H9 (cell line): ENCODE measurements around the gene AKAP11. TPM values are rescaled to one million over a fixed set of nuclear protein-coding genes. Genes with fewer than 3 reads are reported as not detected.

Source experiments
- DNase-seq: peaks from one replicate; pipeline ENCODE4 v3.0.0-alpha.2; 2017
- H2AFZ ChIP-seq: one replicate; pipeline ENCODE4 v1.6.1; 2013; ENCODE audit warnings: mild to moderate bottlenecking, low read length, control low read depth, moderate library complexity
- H2AK5ac ChIP-seq: 2 replicates; pipeline ENCODE4 v1.6.1; 2013; ENCODE audit warnings: low read length, control low read depth, mixed read lengths; ENCODE audit not compliant: insufficient read length
- H2BK120ac ChIP-seq: one replicate; pipeline ENCODE4 v1.6.1; 2013; ENCODE audit warnings: low read depth, mild to moderate bottlenecking, low read length, control low read depth, inconsistent platforms; ENCODE audit not compliant: poor library complexity, severe bottlenecking
- H2BK12ac ChIP-seq: 2 replicates; pipeline ENCODE4 v1.6.1; 2013; ENCODE audit warnings: low read length, control low read depth, mixed read lengths, low read depth; ENCODE audit not compliant: insufficient read length
- H2BK15ac ChIP-seq: 2 replicates; pipeline ENCODE4 v1.6.1; 2013; ENCODE audit warnings: low read depth, low read length, control low read depth
- H2BK20ac ChIP-seq: one replicate; pipeline ENCODE4 v1.6.1; 2013; ENCODE audit warnings: low read depth, mild to moderate bottlenecking, low read length, control low read depth, inconsistent platforms; ENCODE audit not compliant: poor library complexity, severe bottlenecking
- H2BK5ac ChIP-seq: 2 replicates; pipeline ENCODE4 v1.6.1; 2013; ENCODE audit warnings: low read length, control low read depth, mixed read lengths; ENCODE audit not compliant: insufficient read length
- H3K14ac ChIP-seq: 2 replicates; pipeline ENCODE4 v1.6.1; 2013; ENCODE audit warnings: low read length, control low read depth; ENCODE audit not compliant: insufficient read depth
- H3K18ac ChIP-seq: 2 replicates; pipeline ENCODE4 v1.6.1; 2013; ENCODE audit warnings: low read depth, mild to moderate bottlenecking, mixed read lengths, low read length, control low read depth; ENCODE audit not compliant: insufficient read length
- H3K23ac ChIP-seq: 2 replicates; pipeline ENCODE4 v1.6.1; 2013; ENCODE audit warnings: low read length, control low read depth, mixed read lengths, low read depth; ENCODE audit not compliant: insufficient read length
- H3K23me2 ChIP-seq: 2 replicates; pipeline ENCODE4 v1.6.1; 2013; ENCODE audit warnings: low read depth, mild to moderate bottlenecking, mixed read lengths, low read length, control low read depth; ENCODE audit not compliant: insufficient read length, poor library complexity, severe bottlenecking
- H3K27ac ChIP-seq: 2 replicates; pipeline ENCODE4 v1.5.1; 2013; ENCODE audit warnings: low read length, control low read depth, mixed read lengths, low read depth; ENCODE audit not compliant: insufficient read length
- H3K27me3 ChIP-seq: 2 replicates; pipeline ENCODE4 v1.6.1; 2013; ENCODE audit warnings: low read length, control low read depth, inconsistent platforms; ENCODE audit not compliant: insufficient read depth
- H3K4ac ChIP-seq: 2 replicates; pipeline ENCODE4 v1.6.1; 2013; ENCODE audit warnings: low read depth, mild to moderate bottlenecking, control low read depth, inconsistent platforms, low read length, moderate library complexity
- H3K4me1 ChIP-seq: 2 replicates; pipeline ENCODE4 v1.6.1; 2013; ENCODE audit warnings: low read length, control low read depth, inconsistent platforms; ENCODE audit not compliant: insufficient read depth
- H3K4me2 ChIP-seq: 2 replicates; pipeline ENCODE4 v1.6.1; 2013; ENCODE audit warnings: low read length, control low read depth, mixed read lengths; ENCODE audit not compliant: insufficient read length, insufficient read depth
- H3K56ac ChIP-seq: 2 replicates; pipeline ENCODE4 v1.6.1; 2013; ENCODE audit warnings: low read depth, mild to moderate bottlenecking, mixed read lengths, low read length, control low read depth; ENCODE audit not compliant: insufficient read length
- H3K79me1 ChIP-seq: 2 replicates; pipeline ENCODE4 v1.6.1; 2013; ENCODE audit warnings: low read depth, mild to moderate bottlenecking, moderate library complexity, low read length, control low read depth, inconsistent platforms; ENCODE audit not compliant: insufficient read depth, poor library complexity, severe bottlenecking
- H3K79me2 ChIP-seq: 2 replicates; pipeline ENCODE4 v1.6.1; 2013; ENCODE audit warnings: low read length, control low read depth, inconsistent platforms; ENCODE audit not compliant: insufficient read depth
- H3K9ac ChIP-seq: 2 replicates; pipeline ENCODE4 v1.6.1; 2013; ENCODE audit warnings: low read length, control low read depth, mixed read lengths; ENCODE audit not compliant: insufficient read length; ENCODE audit errors: extremely low read depth
- H3K9me3 ChIP-seq: one replicate; pipeline ENCODE4 v1.6.1; 2013; ENCODE audit warnings: low read depth, low read length, inconsistent platforms; ENCODE audit not compliant: control insufficient read depth
- H3T11ph ChIP-seq: one replicate; pipeline ENCODE4 v1.6.1; 2013; ENCODE audit warnings: mild to moderate bottlenecking, low read length, control low read depth, inconsistent platforms
- H4K20me1 ChIP-seq: one replicate; pipeline ENCODE4 v1.6.1; 2013; ENCODE audit not compliant: control insufficient read depth, insufficient read length, insufficient read depth
- H4K5ac ChIP-seq: 2 replicates; pipeline ENCODE4 v1.6.1; 2013; ENCODE audit warnings: low read depth, mild to moderate bottlenecking, mixed read lengths, low read length, control low read depth; ENCODE audit not compliant: insufficient read length
- H4K8ac ChIP-seq: replicated peaks from 2 replicates; pipeline ENCODE4 v1.6.1; 2013; ENCODE audit warnings: low read length, control low read depth, mixed read lengths, low read depth; ENCODE audit not compliant: insufficient read length
- H4K91ac ChIP-seq: 2 replicates; pipeline ENCODE4 v1.6.1; 2013; ENCODE audit warnings: low read depth, mild to moderate bottlenecking, moderate library complexity, mixed read lengths, low read length, control low read depth; ENCODE audit not compliant: insufficient read length
- H3K27ac Mint-ChIP-seq, 3 experiments: 2 replicates in 2 of 3; 3 replicates in 1 of 3; pipeline ENCODE4 v1.8.0; 2020 to 2021; ENCODE audit warnings: mixed read lengths in 3 of 3, mild to moderate bottlenecking in 1 of 3, moderate library complexity in 1 of 3
- H3K27me3 Mint-ChIP-seq: 2 replicates; pipeline ENCODE4 v1.8.0; 2021; ENCODE audit warnings: low read depth, mild to moderate bottlenecking, moderate library complexity, mixed read lengths
- H3K36me3 Mint-ChIP-seq, 3 experiments: 2 replicates in 2 of 3; 3 replicates in 1 of 3; pipeline ENCODE4 v1.8.0; 2020 to 2021; ENCODE audit warnings: low read depth in 3 of 3, mixed read lengths in 3 of 3; ENCODE audit not compliant: insufficient read depth in 1 of 3
- H3K4me1 Mint-ChIP-seq, 2 experiments: 2 replicates each; pipeline ENCODE4 v1.8.0; 2020; ENCODE audit warnings: mixed read lengths in 2 of 2
- H3K4me3 Mint-ChIP-seq, 2 experiments: 2 replicates in 1 of 2; 3 replicates in 1 of 2; pipeline ENCODE4 v1.8.0; 2020 to 2021; ENCODE audit warnings: mild to moderate bottlenecking in 2 of 2, mixed read lengths in 2 of 2, moderate library complexity in 1 of 2
- H3K9me3 Mint-ChIP-seq, 2 experiments: 2 replicates in 1 of 2; 3 replicates in 1 of 2; pipeline ENCODE4 v1.8.0; 2020; ENCODE audit warnings: mild to moderate bottlenecking in 2 of 2, mixed read lengths in 2 of 2, moderate library complexity in 1 of 2
- CTCF ChIP-seq: fragments of 200-600 bp; sonication (generic); conservative IDR thresholded peaks from 3 replicates; pipeline ENCODE4 v1.8.0; 2021; ENCODE audit warnings: antibody characterized with exemption, mild to moderate bottlenecking
- total RNA-seq: library from RNA; stranded (reverse); gene quantifications from 2 replicates; pipeline ENCODE4 v1.2.1, GENCODE V29; 2021

AKAP11 gene
- total RNA-seq, 1 experiment from 2014 or later, result 20.5 TPM

DNA sequence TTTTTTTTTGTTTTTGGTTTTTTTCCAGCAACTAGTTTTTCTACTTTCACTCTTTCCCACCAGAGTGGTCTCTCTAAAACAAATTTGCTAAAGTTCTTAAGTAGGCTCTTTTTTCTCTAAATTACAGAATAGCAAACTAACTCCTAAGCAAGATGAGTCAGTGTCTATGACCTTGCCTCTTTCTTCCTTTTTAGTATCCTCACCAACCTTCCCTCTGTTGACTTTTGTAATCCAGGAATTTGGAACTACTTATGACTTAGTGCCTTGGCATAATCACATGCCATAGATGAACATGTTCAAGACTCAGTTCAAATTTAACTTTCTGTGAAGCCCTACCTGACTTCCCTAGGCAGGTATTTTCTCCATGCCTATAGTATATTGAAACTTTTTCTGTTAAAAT is 32.3 kb upstream of the AKAP11 start:
- Histone ChIP-seq H3K27ac (no peak overlapping the region), H4K8ac (no peak overlapping the region), H2BK20ac (no peak overlapping the region), H3K14ac (no peak overlapping the region), H2BK12ac (no peak overlapping the region), H3K18ac (no peak overlapping the region), H4K20me1 (no peaks in the 10 kb centered on the region), H3T11ph (no peak overlapping the region), H3K27me3 (no peaks in the 10 kb centered on the region), H3K23me2 (no peaks in the 10 kb centered on the region), H2BK5ac (no peak overlapping the region), H3K4ac (no peak overlapping the region), H3K4me1 (no peaks in the 10 kb centered on the region), H3K79me1 (no peaks in the 10 kb centered on the region), H2AFZ (no peak overlapping the region), H3K79me2 (no peaks in the 10 kb centered on the region), H3K23ac (no peak overlapping the region), H4K5ac (no peak overlapping the region), H3K9me3 (no peaks in the 10 kb centered on the region), H2BK120ac (no peak overlapping the region), H3K4me2 (no peak overlapping the region), H3K9ac (no peak overlapping the region), H4K91ac (no peak overlapping the region), H2AK5ac (no peak overlapping the region), H3K56ac (no peak overlapping the region), H2BK15ac (no peak overlapping the region)
- Mint-ChIP-seq H3K27ac (no peak overlapping the region), H3K27me3 (no peaks in the 10 kb centered on the region), H3K36me3 (no peaks in the 10 kb centered on the region), H3K4me3 (no peak overlapping the region), H3K4me1 (no peaks in the 10 kb centered on the region), H3K9me3 (no peaks in the 10 kb centered on the region)
- DNase-seq, result no peak
- no peak for TF ChIP-seq CTCF
